ENCODE results near the gene FBXL19.

- TF ChIP-seq NFATC4 (CRISPR knock-in tag; IDR thresholded peaks at IDR 0.05) (no peak), ELF4 (CRISPR knock-in tag; IDR thresholded peaks at IDR 0.05; ENCODE audit: low read depth) (no peak)
- TF ChIP-seq, protein P1, sequence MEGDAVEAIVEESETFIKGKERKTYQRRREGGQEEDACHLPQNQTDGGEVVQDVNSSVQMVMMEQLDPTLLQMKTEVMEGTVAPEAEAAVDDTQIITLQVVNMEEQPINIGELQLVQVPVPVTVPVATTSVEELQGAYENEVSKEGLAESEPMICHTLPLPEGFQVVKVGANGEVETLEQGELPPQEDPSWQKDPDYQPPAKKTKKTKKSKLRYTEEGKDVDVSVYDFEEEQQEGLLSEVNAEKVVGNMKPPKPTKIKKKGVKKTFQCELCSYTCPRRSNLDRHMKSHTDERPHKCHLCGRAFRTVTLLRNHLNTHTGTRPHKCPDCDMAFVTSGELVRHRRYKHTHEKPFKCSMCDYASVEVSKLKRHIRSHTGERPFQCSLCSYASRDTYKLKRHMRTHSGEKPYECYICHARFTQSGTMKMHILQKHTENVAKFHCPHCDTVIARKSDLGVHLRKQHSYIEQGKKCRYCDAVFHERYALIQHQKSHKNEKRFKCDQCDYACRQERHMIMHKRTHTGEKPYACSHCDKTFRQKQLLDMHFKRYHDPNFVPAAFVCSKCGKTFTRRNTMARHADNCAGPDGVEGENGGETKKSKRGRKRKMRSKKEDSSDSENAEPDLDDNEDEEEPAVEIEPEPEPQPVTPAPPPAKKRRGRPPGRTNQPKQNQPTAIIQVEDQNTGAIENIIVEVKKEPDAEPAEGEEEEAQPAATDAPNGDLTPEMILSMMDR (IDR thresholded peaks at IDR 0.05): no peak
Observed at GRCh38 chr16:30892670-30893416, 30.5 kb upstream of the FBXL19 start.

Measured in WTC11 (cell line).